Urinary bladder (tissue), 4 donors: ENCODE results near the gene SPATA13. TPM values are rescaled to one million over a fixed set of nuclear protein-coding genes. Genes with fewer than 3 reads are reported as not detected.
A peak's percentile ranks its signal among the peaks of the same experiment; 100 is the strongest.

Source experiments
- DNase-seq: peaks from one replicate; pipeline ENCODE4 v3.0.0-alpha.2; 2015; ENCODE audit errors: extremely low spot score
- H3K27ac ChIP-seq: one replicate; pipeline ENCODE4 v1.5.1; 2013; ENCODE audit warnings: low read depth, mild to moderate bottlenecking, moderate library complexity
- H3K36me3 ChIP-seq: one replicate; pipeline ENCODE4 v1.6.1; 2013; ENCODE audit warnings: mild to moderate bottlenecking, moderate library complexity; ENCODE audit not compliant: insufficient read depth
- H3K4me1 ChIP-seq: one replicate; pipeline ENCODE4 v1.6.1; 2013; ENCODE audit warnings: mild to moderate bottlenecking, moderate library complexity; ENCODE audit not compliant: insufficient read depth
- H3K4me3 ChIP-seq: one replicate; pipeline ENCODE4 v1.5.1; 2013; ENCODE audit warnings: low read depth, low read length
- WGBS: extraction: QIAGEN DNeasy Blood & Tissue Kit; methylation state at CpG from one replicate; pipeline ENCODE4 v1.1.7; 2013; 5-methylcytosine and 5-hydroxymethylcytosine counted together
- polyA plus RNA-seq: library from polyadenylated mRNA; stranded (reverse); fragments of 200-250 nt; gene quantifications from one replicate; pipeline ENCODE4 v1.2.3, GENCODE V29; 2013
- total RNA-seq: library from RNA; depleted of rRNA; stranded (reverse); fragments of >200 nt; gene quantifications from one replicate; pipeline ENCODE4 v1.2.3, GENCODE V29; 2014
- donor health status: healthy with polysubstance abuse.
- donor health status: healthy.

Gene SPATA13
- total and polyA plus RNA-seq, 2 donors: 5.8 to 13.6 TPM

DNA sequence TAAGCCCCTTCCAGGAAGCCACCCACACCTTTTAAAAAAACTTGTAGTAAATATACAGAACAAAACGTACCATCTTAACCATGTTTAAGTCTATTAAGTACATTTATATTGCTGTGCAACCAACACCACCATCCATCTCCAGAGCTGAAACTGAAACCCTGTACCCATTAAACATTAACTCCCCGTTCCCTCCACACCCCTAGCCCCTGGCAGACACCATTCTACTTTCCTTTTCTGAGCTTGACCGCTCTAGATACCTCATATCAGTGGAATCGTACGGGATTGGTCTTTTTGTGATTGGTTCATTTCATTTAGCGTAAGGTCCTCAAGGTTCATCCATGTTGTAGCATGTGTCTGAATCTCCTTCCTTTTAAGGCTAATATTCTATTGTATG lies 13.0 kb upstream of the SPATA13 start:
- DNase-seq: no peak
- WGBS: 76% methylated on average over 6 of the region's 6 CpGs
- H3K36me3 ChIP-seq: no peaks in the 10 kb centered on the region

DNA sequence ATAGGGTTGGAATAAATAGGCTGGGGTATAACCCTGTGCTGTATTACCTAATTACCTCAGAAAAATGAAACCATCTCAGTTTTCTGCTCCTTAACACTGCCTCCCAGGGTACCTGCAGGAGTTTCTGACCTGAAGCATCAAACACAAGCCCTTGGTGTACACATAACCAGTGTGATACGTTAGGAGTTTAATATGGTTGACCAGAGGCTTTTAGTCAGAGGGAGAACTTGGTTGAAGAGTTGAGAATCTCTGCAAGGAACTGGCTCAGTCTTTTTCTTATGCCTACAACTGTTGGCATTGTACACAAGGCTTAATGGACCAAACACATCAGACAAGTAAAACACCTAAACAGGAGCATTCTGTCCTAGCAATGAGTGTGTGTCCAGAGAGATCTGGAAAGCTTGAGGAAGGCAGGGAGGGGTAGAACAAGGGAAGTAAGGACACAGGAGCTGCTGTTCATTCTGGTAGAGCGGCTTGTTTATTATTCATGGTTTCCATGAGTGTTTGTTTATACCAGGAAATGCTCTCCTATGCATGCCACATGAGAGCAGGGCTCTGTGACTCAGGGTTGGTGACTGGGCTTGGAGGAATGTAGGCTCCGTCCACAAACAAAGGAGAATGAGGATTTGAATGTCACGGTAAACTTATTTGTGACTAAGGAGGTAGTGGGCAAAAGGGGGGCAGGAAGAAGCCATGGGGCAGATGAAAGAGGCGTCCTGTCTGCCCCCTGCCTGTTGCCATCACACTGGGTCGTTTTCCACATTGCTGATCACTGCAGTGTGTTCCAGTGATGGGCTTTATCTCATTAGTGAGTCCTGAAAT lies 11.9 kb upstream of the SPATA13 start:
- no peak overlapping the region for H3K4me3 ChIP-seq
- WGBS: 36% methylated on average over 6 of the region's 6 CpGs
- DNase-seq: peak; percentile 76
- peak overlapping the region; percentile 39 for H3K27ac ChIP-seq
- peaks cover 1% of the 10 kb centered on the region for H3K4me1 ChIP-seq
- H3K36me3 ChIP-seq: no peaks in the 10 kb centered on the region

More for the DNA sequence above, 13.0 kb upstream of the SPATA13 start:
- no peak overlapping the region for H3K27ac ChIP-seq
- no peak overlapping the region for H3K4me3 ChIP-seq
- H3K4me1 ChIP-seq: peaks cover 1% of the 10 kb centered on the region

DNA sequence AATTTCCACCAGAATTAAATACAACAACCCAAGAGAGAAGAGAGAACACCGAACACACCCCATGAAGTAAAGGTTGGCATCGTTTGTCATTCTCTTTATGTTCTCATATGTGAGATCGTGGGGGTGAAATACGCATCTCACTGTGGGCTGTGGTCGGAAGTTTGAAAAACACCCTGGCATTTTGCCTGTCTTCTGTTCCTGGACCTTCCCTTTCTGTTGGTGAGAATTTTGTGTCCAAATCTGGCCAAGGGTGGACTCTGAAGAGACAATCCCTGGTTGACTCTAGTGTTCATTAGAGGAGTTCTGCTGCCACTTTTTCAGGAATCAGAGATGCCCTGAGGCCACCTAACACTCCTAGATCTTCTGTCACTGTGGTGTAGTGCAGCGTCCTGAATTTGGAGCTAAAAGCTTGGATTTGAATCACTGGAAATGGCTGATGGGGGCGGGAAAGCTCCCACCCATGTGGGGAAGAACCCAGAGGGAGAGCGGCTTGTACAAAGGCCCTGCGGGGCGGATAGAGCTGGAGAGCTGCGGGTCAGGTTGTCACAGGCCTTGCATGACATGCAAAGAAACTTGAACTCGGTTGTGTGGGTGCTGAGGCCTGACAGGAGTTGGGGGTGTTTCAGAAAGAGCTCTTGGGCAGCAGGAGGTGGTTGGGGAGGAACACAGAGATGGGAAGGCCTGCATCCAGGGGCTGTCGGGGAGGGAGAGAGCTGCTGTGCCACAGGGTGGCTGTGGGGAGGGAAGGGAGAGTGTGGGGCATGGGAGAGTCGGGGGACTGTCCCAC lies 11.1 kb upstream of the SPATA13 start:
- Histone ChIP-seq H3K27ac (peak overlapping the region; percentile 39), H3K36me3 (no peaks in the 10 kb centered on the region), H3K4me3 (no peak overlapping the region), H3K4me1 (peaks cover 1% of the 10 kb centered on the region)
- 91% methylated on average over 14 of the region's 14 CpGs for WGBS
- no peak for DNase-seq

DNA sequence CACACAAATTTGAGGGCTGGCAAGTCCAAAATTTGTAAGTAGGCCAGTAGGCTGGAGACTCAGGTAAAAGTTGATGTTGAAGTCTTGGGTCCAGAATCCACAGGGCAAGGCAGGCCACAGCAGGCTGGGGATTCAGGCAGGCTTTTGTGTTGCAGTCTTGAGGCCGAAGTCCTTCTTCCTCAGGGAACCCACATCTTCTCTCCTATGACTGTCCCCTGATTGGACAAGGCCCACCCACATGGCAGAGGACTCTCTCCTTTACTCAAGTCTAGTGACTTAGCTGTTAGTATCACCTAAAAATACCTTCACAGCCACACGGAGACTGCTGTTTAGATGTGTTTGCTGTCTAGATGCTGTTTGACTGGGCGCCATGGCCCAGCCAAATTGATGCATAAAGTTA lies 9.9 kb upstream of the SPATA13 start:
- WGBS: 94% methylated on average over 3 of the region's 3 CpGs
- Histone ChIP-seq H3K36me3 (no peaks in the 10 kb centered on the region), H3K4me3 (no peak overlapping the region), H3K4me1 (peaks cover 1% of the 10 kb centered on the region), H3K27ac (no peak overlapping the region)
- DNase-seq: no peak

DNA sequence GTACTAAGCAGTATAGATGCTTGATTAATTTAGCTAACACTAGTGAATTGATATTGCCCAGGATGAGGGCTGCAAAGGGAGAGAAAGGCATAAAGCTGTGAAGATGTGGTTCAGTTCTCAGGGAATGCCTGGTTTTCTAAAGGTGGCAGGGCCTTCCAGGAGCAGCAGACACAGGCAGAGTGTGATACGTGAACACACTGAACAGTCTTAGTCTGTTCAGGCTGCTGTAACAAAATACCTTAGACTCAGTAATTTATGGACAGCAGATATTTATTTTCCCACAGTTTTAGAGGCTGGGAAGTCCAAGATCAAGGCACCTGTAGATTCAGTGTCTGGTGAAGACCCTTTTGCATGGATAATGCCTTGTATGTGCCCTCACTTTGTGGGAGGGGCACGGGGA lies 8.7 kb upstream of the SPATA13 start:
- WGBS: 94% methylated on average over 2 of the region's 2 CpGs
- H3K27ac ChIP-seq: no peak overlapping the region

DNA sequence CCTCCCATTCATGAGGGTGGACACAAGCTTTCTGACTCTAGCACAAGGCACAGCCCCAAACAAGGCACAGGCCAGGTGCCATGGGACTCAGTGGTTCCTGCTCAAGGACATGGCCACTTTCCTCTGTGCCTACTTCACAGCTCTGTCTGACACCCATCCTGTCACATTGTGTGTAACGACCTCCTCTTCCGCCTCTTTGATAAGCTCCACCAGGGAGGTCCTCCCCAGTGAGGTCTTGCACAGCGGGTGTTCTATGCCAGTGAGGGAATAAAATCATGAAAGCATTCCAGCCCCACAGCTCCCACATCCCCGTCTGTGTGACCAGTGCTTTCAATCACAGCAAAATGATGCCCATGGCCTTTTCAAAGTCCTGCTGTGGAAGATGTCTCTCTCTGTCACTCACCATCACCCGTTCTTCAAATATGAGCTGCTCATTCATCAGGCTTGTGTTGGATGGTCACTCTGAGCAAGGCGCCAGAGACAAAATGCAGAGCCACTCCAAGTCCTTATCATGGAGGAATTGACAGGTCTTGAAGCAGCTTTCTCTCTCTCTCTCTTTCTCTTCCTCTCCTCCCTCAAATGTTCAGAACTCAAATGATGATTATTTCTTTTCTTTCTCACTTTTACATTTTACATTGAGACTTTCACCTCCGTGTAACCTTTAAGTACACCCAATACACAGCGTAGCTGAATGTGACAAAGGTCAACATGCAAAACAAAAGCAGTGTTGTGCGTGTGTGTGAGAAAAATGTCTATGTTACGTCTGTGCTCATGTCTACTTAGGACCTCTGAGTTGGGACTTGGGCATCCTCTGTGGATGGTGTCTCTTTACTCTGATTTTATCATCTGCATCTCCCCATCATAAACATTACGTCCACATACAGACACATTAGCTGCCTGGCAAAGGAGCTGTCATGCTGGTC lies 8.0 kb upstream of the SPATA13 start:
- no peak for DNase-seq
- peaks cover 1% of the 10 kb centered on the region for H3K4me1 ChIP-seq
- H3K36me3 ChIP-seq: no peaks in the 10 kb centered on the region
- no peak overlapping the region for H3K27ac ChIP-seq
- 82% methylated on average over 11 of the region's 11 CpGs for WGBS
- no peak overlapping the region for H3K4me3 ChIP-seq

More for the DNA sequence above, 8.7 kb upstream of the SPATA13 start:
- Histone ChIP-seq H3K4me3 (no peak overlapping the region), H3K36me3 (no peaks in the 10 kb centered on the region), H3K4me1 (peaks cover 1% of the 10 kb centered on the region)
- no peak for DNase-seq

DNA sequence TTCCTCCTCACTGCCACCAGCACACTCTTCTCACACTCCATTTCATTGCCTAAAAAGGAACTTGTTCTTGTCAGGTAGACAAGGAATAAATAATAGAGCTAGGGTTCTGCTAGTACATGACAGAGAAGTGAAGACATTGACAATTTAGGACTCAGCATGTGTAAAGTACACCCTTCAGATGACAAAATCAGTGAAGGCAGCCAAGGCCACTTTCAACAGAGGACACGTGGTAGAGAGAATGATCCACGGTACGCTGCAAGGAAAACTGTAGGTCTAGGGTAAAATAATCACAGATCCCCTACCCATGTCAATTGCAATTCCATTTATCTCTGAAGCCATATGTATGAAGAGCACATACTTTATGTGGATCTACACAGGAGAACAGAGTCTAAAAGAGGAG lies 7.2 kb upstream of the SPATA13 start:
- WGBS: 91% methylated on average over 3 of the region's 3 CpGs

DNA sequence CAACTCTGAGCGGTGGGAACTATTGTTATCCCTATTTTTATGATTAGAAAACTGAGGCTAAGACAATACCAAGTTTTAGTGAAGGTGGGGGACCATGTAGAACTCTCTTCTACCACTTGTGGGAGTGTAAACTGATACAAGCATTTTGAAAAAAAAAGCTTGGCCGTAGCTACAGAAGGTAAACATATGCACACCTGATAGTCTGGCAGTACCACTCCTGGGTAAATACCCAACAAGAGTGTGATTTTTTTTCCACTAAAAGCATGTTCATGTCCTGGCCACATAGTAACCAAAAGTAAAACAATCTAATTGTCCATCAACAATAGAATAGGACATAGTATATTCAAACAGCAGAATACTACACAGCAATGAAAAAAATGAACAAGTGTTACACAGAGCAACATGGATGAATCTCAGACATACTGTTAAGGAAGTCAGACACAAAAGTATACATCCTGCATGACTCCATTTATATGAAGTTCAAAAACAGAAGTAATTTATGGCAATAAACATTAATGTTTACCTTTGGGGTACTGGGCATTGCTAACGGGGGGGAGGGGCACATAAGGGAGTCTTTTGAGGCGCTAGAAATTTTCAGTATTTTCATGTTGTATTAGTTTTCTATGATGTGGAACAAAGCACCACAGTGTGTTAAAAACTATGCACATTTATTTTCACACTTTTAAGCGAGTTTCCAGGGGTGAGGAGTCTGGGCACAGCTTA lies 6.4 kb upstream of the SPATA13 start:
- WGBS: 93% methylated on average over 5 of the region's 5 CpGs
- H3K4me1 ChIP-seq: no peaks in the 10 kb centered on the region
- no peak overlapping the region for H3K4me3 ChIP-seq
- H3K36me3 ChIP-seq: no peaks in the 10 kb centered on the region
- DNase-seq: no peak
- no peak overlapping the region for H3K27ac ChIP-seq

More for the DNA sequence above, 7.2 kb upstream of the SPATA13 start:
- H3K4me1 ChIP-seq: peaks cover 1% of the 10 kb centered on the region
- DNase-seq: no peak
- no peaks in the 10 kb centered on the region for H3K36me3 ChIP-seq
- no peak overlapping the region for H3K27ac ChIP-seq
- H3K4me3 ChIP-seq: no peak overlapping the region

DNA sequence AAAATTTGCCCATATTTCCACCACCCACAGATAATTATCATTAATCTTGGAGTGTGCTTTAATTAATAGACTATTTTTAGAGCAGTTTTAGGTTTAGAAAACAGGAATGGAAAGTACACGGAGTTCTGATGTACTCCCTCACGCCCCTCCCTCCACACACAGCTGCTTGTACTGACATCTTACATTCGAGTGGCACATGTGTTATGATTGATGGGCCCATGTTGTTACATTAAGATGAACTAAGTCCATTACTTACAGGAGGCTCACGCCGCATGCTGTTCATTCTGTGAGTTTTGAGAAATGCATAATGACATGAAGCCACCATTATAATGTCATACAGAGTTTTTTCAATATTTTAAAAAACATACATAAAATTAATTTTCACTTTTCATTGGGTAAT lies 1.2 kb upstream of the SPATA13 start:
- H3K4me1 ChIP-seq: no peaks in the 10 kb centered on the region
- H3K4me3 ChIP-seq: no peak overlapping the region
- no peak overlapping the region for H3K27ac ChIP-seq
- no peaks in the 10 kb centered on the region for H3K36me3 ChIP-seq
- DNase-seq: no peak
- 80% methylated on average over 5 of the region's 5 CpGs for WGBS

DNA sequence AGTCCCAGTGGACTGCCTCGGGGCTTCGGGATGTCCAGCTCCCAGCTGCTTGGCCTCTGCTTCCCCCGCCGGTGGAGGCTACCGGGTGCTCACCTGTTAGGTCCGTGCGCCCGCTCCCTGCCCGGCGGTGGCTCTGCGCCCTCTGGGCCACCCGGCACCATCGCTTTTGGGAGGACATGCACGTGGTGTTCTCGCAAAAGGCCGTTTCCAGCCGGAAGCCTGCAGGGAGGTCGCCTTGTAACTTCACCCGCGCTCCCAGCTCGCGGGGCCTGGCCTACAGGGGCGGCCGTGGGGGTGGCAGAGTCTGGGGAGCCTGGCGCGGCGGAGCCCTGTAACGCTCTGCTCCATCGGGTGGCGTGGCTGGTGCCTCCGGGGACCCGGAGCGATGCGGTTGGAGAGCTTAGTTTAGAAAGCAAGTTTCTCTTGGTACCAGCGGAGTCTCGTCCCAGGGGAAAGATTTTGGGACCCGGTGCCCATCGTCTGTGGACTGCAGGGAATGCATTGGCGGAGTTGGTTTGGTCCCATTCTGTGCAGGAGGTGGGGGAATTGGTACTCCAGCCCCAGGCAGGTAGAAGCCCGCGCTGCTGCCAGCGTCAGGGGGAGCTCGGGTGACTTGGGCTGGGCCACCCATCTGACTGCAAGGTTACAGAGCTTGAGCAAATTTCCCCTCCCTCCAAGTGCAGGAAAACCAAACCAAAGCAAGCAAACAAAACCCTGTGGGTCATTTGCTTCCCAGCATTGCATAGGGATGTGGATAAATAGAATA lies 673 bp downstream of the SPATA13 start:
- Histone ChIP-seq H3K4me1 (no peaks in the 10 kb centered on the region), H3K27ac (no peak overlapping the region), H3K4me3 (peak overlapping the region; percentile 65), H3K36me3 (no peaks in the 10 kb centered on the region)
- DNase-seq: no peak
- WGBS: under 1% methylated on average over 43 of the region's 43 CpGs

DNA sequence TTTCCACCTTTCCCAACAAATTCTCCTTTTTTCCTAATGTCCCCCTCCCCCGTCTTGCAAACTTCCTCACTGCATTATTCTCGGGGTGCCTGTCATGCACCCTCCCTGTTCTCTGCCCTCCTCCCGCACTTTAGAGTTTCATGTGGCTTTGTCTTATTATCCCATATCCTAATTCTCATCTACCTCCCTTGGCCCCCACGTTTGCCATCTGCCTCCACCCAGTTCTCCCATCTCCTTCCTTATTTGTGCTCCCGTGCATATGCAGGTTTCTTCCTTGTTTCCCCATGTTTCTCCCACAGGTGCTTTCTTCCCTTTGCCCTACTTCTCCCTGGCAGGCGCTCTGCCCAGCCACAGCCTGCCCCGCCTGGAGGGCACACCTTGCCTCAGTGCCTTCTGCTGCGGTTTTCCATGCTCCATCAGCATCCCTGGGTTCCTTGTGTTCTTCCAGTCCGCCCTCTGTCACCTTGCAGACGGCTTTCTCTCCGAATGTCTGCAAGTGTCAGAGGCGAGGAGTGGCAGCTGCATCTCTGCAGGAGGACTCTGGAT lies 1.5 kb downstream of the SPATA13 start:
- no peaks in the 10 kb centered on the region for H3K4me1 ChIP-seq
- H3K4me3 ChIP-seq: no peak overlapping the region
- WGBS: 76% methylated on average over 12 of the region's 12 CpGs
- no peak overlapping the region for H3K27ac ChIP-seq
- no peak for DNase-seq
- no peaks in the 10 kb centered on the region for H3K36me3 ChIP-seq

DNA sequence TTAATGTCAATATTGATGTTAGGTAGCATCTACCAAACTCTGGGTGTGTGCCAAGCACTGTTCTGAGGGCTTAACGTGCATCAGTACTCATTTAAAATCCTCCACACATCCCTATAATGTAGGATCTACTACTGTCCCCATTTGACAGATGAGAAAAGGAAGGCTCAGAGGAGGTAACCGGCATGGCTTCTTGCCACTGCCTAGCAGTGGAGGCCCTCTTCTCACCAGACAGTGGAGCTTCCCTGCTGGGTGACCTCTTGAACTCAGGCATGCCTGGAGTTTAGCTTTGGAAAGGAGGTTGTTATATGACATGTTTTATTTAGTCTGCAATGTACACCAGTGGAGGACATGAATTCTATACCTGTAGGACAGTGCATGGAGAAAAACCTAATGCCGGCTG lies 2.1 kb downstream of the SPATA13 start:
- Histone ChIP-seq H3K4me3 (no peak overlapping the region), H3K27ac (no peak overlapping the region), H3K36me3 (no peaks in the 10 kb centered on the region), H3K4me1 (no peaks in the 10 kb centered on the region)
- DNase-seq: no peak
- WGBS: 80% methylated on average over 3 of the region's 3 CpGs
